GM12874 (cell line): ENCODE data around the gene PDGFD.

Experiments used
- TF ChIP-seq, protein P1 (sequence below): IDR thresholded peaks from 2 replicates; pipeline ENCODE4 v1.5.1; 2011; ENCODE audit warnings: low read depth, mild to moderate bottlenecking, control low read depth, low read length, moderate library complexity; ENCODE audit not compliant: insufficient read depth

Gene PDGFD

GRCh38 chr11:103985041-103985440 lies 178.9 kb downstream of the PDGFD start:
- TF ChIP-seq, protein P1, sequence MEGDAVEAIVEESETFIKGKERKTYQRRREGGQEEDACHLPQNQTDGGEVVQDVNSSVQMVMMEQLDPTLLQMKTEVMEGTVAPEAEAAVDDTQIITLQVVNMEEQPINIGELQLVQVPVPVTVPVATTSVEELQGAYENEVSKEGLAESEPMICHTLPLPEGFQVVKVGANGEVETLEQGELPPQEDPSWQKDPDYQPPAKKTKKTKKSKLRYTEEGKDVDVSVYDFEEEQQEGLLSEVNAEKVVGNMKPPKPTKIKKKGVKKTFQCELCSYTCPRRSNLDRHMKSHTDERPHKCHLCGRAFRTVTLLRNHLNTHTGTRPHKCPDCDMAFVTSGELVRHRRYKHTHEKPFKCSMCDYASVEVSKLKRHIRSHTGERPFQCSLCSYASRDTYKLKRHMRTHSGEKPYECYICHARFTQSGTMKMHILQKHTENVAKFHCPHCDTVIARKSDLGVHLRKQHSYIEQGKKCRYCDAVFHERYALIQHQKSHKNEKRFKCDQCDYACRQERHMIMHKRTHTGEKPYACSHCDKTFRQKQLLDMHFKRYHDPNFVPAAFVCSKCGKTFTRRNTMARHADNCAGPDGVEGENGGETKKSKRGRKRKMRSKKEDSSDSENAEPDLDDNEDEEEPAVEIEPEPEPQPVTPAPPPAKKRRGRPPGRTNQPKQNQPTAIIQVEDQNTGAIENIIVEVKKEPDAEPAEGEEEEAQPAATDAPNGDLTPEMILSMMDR = no peak

DNA sequence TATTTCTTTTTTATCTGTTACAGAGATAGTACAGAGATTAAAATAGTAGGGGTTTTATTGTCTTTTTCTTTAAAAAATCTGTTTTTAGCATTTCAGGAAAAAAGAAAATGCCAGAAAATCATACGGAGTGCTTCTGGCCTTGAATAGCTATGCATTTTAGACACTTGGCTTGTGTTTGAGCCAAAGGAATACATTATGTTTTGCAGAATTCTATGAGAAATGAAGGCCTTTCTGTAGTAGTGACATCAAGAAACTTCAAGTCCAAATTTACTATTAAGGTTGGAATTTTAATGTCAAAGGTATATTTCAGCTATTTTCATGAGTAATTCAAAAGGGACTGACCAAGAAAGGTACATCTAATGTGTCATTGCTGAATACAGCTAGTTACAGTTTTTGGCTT lies 183.8 kb downstream of the PDGFD start:
- TF ChIP-seq, protein P1 = no peak

DNA sequence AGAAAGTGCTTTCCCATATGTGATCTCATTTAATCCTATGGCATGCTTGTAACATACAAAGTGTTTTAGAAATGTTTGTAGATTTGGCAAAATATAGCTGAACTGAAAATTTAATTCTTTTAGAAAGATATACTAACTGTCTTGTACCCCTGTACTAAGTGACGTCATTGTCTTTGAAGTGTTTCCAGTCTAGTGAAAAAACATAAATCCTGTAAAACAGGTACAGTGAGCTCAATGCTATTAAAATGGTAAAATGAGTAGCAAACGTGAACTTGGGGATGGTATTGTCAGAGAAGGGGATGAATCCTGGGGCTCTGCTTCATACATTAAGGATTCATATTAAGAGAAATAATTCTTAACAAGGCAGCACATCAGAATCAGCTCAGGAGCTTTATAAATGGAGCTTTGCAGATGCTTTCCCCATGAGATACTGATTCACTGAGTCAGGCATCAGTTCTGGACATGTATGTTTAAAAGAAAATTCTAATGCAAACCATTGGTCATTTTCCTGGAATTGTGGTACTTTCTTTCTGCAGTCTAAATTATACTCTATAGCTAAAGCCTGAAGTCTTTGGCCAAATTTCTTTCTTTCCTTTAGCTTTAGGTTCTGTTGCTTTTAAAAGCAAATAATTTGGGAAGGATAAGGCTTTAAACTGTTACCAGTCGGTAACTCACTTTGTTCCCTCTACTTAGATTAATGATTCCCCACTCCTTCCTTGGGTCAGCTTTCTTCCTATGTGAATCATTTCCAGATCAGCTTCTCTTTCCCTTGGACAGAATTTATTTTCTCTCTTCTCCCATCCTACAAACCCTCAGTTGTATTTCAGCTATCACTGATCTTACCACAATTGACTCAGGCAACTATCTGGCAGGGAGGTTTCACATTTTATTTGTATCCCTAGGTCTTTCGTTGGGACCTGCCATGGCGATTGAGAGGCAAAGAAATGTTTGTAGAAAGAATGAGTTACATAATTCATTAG lies 185.0 kb downstream of the PDGFD start:
- TF ChIP-seq, protein P1 = no peak

DNA sequence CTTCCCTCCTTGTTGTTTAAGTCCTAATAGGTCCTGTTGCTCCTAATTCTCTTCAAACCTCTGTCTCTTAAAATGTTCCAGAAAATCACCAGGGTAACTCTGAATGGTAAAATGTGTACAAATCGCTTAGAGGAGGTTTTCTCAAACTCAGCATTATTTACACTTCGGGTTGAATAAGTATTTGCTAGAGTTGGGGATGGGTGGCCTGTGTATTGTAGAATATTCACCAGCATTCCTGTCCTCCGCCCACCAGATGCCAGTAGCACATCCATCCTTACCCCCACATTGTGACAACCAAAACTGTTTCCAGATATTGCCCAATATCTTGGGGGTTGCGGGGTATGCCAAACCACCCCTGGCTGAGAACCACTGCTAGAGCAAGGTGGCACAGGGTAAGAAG lies 191.9 kb downstream of the PDGFD start:
- TF ChIP-seq, protein P1 = no peak

- TF ChIP-seq, protein P1 = no peak
Measured at GRCh38 chr11:103970701-103971249, 193.2 kb downstream of the PDGFD start.

GRCh38 chr11:103968685-103969084 lies 195.3 kb downstream of the PDGFD start:
- TF ChIP-seq, protein P1 = no peak

GRCh38 chr11:103967985-103968384 lies 196.0 kb downstream of the PDGFD start:
- TF ChIP-seq, protein P1 = no peak
